Keratinocyte (primary cell): ENCODE measurements around the gene NDUFAF2.

Experiments used
- EZH2 ChIP-seq: IDR thresholded peaks from one replicate; pipeline ENCODE4 v1.6.1; 2012; ENCODE audit warnings: inconsistent platforms, mild to moderate bottlenecking, low read length, moderate library complexity
- TF ChIP-seq, protein P1 (sequence below), 3 experiments: IDR thresholded peaks in 1 of 3; conservative IDR thresholded peaks in 1 of 3; optimal IDR thresholded peaks in 1 of 3; 2 replicates in 2 of 3; 3 replicates in 1 of 3; pipeline versions ENCODE3 to v1.5.1; 2011; ENCODE audit warnings: low read length in 3 of 3, mild to moderate bottlenecking in 3 of 3, moderate library complexity in 2 of 3, control low read depth in 1 of 3, inconsistent platforms in 1 of 3; ENCODE audit not compliant: insufficient read depth in 2 of 3; ENCODE audit errors: extremely low read depth in 1 of 3

- TF ChIP-seq, protein P1, sequence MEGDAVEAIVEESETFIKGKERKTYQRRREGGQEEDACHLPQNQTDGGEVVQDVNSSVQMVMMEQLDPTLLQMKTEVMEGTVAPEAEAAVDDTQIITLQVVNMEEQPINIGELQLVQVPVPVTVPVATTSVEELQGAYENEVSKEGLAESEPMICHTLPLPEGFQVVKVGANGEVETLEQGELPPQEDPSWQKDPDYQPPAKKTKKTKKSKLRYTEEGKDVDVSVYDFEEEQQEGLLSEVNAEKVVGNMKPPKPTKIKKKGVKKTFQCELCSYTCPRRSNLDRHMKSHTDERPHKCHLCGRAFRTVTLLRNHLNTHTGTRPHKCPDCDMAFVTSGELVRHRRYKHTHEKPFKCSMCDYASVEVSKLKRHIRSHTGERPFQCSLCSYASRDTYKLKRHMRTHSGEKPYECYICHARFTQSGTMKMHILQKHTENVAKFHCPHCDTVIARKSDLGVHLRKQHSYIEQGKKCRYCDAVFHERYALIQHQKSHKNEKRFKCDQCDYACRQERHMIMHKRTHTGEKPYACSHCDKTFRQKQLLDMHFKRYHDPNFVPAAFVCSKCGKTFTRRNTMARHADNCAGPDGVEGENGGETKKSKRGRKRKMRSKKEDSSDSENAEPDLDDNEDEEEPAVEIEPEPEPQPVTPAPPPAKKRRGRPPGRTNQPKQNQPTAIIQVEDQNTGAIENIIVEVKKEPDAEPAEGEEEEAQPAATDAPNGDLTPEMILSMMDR (optimal IDR thresholded peaks at IDR 0.05 in 1 of 3, IDR thresholded peaks at IDR 0.05 in 1 of 3, conservative IDR thresholded peaks at IDR 0.05 in 1 of 3; ENCODE audit: extremely low read depth in 1 of 3, insufficient read depth in 2 of 3, low read length in 3 of 3): no peak
- no peak for TF ChIP-seq EZH2
These were observed 169.4 kb downstream of the NDUFAF2 start for GRCh38 chr5:61114441-61114840.
